Measurements from ENCODE around the gene ACIN1. TPM values are rescaled to one million over a fixed set of nuclear protein-coding genes. Genes with fewer than 3 reads are reported as not detected.
A peak's percentile ranks its signal among the peaks of the same experiment; 100 is the strongest.

The ACIN1 gene
- total and polyA plus RNA-seq, 2 of the 13 experiments (the other 11 are each of a cell fraction or from before 2014, with no cell fraction given) = 165 to 183 TPM

GRCh38 chr14:23052182-23052623, 42.7 kb downstream of the ACIN1 start (continued):
- TF ChIP-seq ZNF263 (CRISPR knock-in tag; IDR thresholded peaks at IDR 0.05) (0 out of 2 replicates have a peak, but pooled peaks have one; percentile 56), REPIN1 (CRISPR knock-in tag; IDR thresholded peaks at IDR 0.05; ENCODE audit: borderline replicate concordance, low read depth) (0 out of 2 replicates have a peak, but pooled peaks have one; percentile 63), WIZ (CRISPR knock-in tag; IDR thresholded peaks at IDR 0.05) (no peak), ISL2 (CRISPR knock-in tag; IDR thresholded peaks at IDR 0.05) (no peak), ZSCAN31 (CRISPR knock-in tag; IDR thresholded peaks at IDR 0.05; ENCODE audit: low read depth) (no peak), SMARCE1 (IDR thresholded peaks at IDR 0.05; ENCODE audit: borderline replicate concordance) (no peak), ZNF530 (CRISPR knock-in tag; IDR thresholded peaks at IDR 0.05; ENCODE audit: low read depth) (no peak), POGZ (CRISPR knock-in tag; IDR thresholded peaks at IDR 0.05) (no peak), ZNF737 (CRISPR knock-in tag; IDR thresholded peaks at IDR 0.05; ENCODE audit: borderline replicate concordance) (no peak), ZNF350 (CRISPR knock-in tag; IDR thresholded peaks at IDR 0.05; ENCODE audit: borderline replicate concordance, low read depth) (peak; percentile 10; the same call in 1 of the 2 replicates), ZNF674 (CRISPR knock-in tag; IDR thresholded peaks at IDR 0.05; ENCODE audit: low read depth) (0 out of 2 replicates have a peak, but pooled peaks have one; percentile 36), ZNF3 (CRISPR knock-in tag; IDR thresholded peaks at IDR 0.05) (no peak), XRCC5 (optimal IDR thresholded peaks at IDR 0.05; ENCODE audit: low read length) (peak; percentile 63), ZNF777 (CRISPR knock-in tag; IDR thresholded peaks at IDR 0.05) (no peak), SAP130 (CRISPR knock-in tag; IDR thresholded peaks at IDR 0.05; ENCODE audit: low read depth) (peak; percentile 51; the same call in 1 of the 2 replicates), ZXDC (CRISPR knock-in tag; IDR thresholded peaks at IDR 0.05) (no peak), SUZ12 (IDR thresholded peaks at IDR 0.05; ENCODE audit: low read depth, low read length) (no peak), ZNF274 (CRISPR knock-in tag; IDR thresholded peaks at IDR 0.05) (peak; percentile 22; the same call in 1 of the 2 replicates), TRIM22 (IDR thresholded peaks at IDR 0.05) (no peak), RFX5 (IDR thresholded peaks at IDR 0.05; ENCODE audit: low read depth, low read length) (no peak), BCL3 (CRISPR knock-in tag; IDR thresholded peaks at IDR 0.05) (0 out of 2 replicates have a peak, but pooled peaks have one; percentile 20)
- TF ChIP-seq, protein P1, sequence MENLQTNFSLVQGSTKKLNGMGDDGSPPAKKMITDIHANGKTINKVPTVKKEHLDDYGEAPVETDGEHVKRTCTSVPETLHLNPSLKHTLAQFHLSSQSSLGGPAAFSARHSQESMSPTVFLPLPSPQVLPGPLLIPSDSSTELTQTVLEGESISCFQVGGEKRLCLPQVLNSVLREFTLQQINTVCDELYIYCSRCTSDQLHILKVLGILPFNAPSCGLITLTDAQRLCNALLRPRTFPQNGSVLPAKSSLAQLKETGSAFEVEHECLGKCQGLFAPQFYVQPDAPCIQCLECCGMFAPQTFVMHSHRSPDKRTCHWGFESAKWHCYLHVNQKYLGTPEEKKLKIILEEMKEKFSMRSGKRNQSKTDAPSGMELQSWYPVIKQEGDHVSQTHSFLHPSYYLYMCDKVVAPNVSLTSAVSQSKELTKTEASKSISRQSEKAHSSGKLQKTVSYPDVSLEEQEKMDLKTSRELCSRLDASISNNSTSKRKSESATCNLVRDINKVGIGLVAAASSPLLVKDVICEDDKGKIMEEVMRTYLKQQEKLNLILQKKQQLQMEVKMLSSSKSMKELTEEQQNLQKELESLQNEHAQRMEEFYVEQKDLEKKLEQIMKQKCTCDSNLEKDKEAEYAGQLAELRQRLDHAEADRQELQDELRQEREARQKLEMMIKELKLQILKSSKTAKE (CRISPR knock-in tag; IDR thresholded peaks at IDR 0.05; ENCODE audit: borderline replicate concordance) = no peak
- TF ChIP-seq, protein P2, sequence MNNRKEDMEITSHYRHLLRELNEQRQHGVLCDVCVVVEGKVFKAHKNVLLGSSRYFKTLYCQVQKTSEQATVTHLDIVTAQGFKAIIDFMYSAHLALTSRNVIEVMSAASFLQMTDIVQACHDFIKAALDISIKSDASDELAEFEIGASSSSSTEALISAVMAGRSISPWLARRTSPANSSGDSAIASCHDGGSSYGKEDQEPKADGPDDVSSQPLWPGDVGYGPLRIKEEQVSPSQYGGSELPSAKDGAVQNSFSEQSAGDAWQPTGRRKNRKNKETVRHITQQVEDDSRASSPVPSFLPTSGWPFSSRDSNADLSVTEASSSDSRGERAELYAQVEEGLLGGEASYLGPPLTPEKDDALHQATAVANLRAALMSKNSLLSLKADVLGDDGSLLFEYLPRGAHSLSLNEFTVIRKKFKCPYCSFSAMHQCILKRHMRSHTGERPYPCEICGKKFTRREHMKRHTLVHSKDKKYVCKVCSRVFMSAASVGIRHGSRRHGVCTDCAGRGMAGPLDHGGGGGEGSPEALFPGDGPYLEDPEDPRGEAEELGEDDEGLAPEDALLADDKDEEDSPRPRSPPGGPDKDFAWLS (CRISPR knock-in tag; IDR thresholded peaks at IDR 0.05; ENCODE audit: borderline replicate concordance) = peak; percentile 83; the same call in 1 of the 2 replicates

Measured in HepG2 (cell line).